Measurements from ENCODE around the gene FUCA1. TPM values are rescaled to one million over a fixed set of nuclear protein-coding genes. Genes with fewer than 3 reads are reported as not detected.
A peak's percentile ranks its signal among the peaks of the same experiment; 100 is the strongest.
"Not testable (repeated sequence)": the region's sequence is repeated elsewhere in the genome, so short reads cannot be mapped to it uniquely, and the experiment has no call there.

The FUCA1 gene
- 3.7 and 4.1 TPM in 2 replicates for polyA plus RNA-seq (2014; cell fraction: cytosol; rRNA removed)
- polyA plus RNA-seq (2014; cell fraction: nucleus; rRNA removed) = 1.8 and 2.4 TPM in 2 replicates

- DNase-seq (ENCODE audit: low spot score) = peak; percentile 87
These were observed at the start of gene FUCA1 for GRCh38 chr1:23867895-23868556. Gene FUCA1 (minus strand): TSS chr1:23868290. CDS start chr1:23868286, 4 bp downstream.

DNA sequence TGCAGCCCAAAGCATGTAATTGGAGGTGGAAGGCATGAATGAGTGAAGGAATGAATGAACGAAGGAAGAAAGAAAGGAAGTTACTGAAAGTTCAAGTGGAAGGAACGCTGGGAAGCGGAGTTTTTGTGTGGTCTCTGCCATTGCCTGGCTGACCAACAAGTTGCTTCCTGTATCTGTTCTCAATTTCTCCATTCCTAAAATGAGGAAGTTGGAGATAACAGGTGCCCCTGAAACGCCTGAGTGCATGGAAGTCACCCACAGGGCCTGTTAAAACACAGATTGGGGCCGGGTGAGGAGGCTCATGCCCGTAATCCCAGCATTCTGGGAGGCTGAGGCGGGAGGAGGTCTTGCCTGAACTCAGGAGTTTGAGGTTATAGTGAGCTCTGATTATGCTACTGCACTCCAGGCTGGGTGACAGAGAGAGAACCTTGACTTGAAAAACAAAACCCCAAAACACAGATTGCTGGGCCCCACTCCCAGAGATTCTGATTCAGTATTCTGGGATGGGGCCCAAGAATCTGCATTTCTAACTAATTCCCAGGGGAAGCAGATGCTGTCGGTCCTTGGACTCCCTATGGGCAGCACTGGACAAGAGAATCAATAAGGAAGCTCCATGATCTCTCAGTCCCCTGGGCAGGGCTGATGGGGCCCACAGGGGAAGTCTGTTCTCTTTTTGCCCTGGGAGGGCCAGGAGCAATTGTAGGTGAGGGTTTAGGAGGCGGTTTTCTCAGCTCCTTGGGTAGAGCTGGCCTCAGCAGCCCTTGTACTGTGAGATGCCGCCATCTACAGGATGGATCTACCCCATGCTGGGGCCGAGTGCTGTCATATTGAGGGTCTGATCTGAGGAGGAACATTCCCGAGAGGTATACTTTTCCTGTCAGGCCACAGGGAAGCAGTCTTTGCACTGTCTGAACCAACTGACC lies 48.4 kb upstream of the FUCA1 start:
- DNase-seq (ENCODE audit: low spot score) = peak; percentile 74

- no peak for DNase-seq (ENCODE audit: low spot score)
These were observed 47.4 kb upstream of the FUCA1 start for GRCh38 chr1:23915466-23915865.

- DNase-seq (ENCODE audit: low spot score) = no peak
These were observed 46.8 kb upstream of the FUCA1 start for GRCh38 chr1:23914921-23915320.

- DNase-seq (ENCODE audit: low spot score) = no peak
These were observed 45.3 kb upstream of the FUCA1 start, which contains the start of gene CNR2 for GRCh38 chr1:23913212-23913880. Gene CNR2 (minus strand): TSS chr1:23913362. CDS start chr1:23875617, 37,745 bp downstream.

DNA sequence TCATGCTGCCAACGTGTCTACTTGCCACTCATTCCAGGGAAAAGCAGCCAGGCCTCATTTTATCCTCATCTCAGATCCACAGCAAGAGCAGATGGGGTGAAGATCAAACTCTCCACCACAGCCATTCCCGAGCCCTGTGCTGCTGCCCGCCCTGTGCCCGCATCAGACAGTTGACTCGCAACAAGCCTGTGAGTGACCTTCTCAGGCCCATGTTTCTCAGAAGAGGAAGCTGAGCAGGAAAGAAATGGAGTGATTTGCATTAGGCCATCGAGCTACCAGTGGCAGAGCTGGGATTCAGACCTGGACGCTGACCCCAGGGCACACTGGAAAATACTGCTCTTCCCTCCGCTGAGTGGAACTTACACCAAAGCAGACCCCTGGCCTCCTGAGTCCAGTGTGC lies 43.8 kb upstream of the FUCA1 start:
- DNase-seq (ENCODE audit: low spot score) = no peak

GRCh38 chr1:23910553-23911246 lies 42.6 kb upstream of the FUCA1 start:
- no peak for DNase-seq (ENCODE audit: low spot score)

DNA sequence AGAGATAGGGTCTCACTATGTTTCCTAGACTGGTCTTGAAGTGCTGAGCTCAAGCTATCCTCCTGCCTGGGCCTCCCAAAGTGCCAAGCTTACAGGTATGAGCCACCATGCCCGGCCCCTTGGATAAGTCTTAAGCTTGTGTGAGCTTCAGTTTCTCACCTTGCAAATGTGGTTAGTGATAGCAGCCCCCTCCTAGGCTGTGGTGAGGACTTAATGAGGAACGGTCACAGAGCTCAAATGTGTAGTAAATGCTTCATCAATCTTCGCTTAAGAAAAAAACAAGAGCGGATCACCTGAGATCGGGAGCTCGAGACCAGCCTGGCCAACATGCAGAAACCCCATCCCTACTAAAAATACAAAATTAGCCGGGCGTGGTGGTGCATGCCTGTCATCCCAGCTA lies 42.1 kb upstream of the FUCA1 start:
- no peak for DNase-seq (ENCODE audit: low spot score)

GRCh38 chr1:23909412-23909811 lies 41.3 kb upstream of the FUCA1 start:
- DNase-seq (ENCODE audit: low spot score) = no peak

DNA sequence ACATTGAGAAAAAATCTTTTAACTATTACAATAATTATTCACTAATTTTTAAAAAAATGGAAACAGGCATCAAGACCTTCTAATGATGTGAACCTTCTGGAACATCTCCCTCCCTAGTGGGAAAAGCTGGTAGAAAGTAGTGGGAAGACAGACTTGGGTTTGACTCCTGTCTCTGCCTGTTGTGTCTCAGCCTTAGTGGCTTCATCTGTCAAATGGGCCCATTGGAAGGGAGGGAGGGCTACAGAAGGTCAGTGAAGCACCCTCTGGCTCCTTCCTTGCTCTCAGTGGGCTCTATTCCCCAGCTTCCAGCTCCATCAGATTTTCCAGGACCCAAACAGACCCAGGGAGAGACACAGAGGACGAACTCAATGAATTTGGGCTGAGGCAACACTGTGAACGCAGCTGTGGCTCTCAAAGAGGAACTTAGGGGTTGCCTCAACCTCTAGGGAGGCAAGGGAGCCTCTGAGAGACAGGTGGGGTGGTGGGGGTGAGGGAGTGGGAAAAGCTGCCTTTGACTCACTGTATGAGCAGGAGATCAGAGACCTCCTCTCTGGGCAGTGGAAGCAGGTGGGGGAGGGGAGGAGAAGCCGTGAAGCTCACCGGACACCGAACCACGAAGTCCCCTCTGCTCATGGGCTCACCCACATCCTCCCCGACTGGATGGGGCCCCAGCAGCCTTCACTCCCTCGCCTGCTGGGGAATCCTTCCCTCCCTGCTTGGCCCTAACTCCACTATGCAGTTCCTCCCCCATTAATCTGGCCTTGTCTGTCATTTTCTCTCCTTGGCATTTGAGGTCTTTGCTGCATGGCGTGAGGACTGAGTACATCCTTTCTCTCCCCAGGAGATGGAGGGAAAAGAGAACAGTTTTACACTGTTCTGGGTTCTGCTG lies 40.6 kb upstream of the FUCA1 start:
- DNase-seq (ENCODE audit: low spot score) = no peak

GRCh38 chr1:23906731-23907130 lies 38.6 kb upstream of the FUCA1 start:
- DNase-seq (ENCODE audit: low spot score) = no peak

DNA sequence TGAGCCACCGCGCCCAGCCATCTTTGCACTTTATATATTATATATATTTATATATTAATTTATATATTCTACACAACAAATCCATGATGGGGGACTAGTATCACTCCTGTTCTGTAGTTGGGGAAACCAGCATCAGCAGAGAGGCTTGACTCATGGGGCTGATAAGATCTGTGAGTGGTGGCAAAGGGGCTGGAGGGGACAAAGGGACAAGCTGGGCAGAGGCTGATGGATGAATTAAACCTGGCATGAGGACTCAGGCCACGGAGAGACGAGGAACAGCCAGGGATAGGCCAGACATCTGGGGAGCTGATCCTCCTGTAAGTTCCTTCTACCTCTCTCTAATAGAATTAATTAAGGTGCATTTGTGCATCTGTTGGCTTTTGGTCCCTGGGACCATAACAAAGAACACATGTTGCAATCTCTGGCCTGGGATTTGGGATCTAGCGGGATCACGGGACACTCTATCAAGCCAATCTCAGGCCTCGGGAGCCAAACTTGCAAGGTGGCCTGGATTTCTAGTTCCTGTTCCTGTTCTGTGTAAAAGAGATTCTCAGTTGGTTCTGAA lies 37.5 kb upstream of the FUCA1 start:
- peak; percentile 24 for DNase-seq (ENCODE audit: low spot score)

GRCh38 chr1:23904748-23905357 lies 36.8 kb upstream of the FUCA1 start:
- DNase-seq (ENCODE audit: low spot score) = no peak

DNA sequence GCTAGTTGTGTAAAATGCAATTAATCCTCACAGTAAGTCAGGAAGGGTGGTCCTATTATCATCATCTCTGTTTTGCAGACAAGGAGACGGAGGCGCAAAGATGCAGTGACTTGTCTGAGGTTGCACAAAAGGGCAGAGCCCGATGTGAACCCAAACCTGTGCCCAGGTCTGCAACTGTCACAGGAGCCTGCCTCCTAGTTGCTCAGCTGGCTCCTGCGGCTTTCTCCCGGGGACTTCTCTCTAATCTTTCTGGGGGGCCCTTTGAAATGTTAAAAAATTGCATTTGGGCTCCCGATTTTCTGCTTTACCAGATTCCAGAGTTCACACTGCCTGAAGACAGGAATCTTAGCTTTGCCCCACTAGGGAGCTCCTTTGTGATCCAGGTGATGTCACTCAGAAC lies 35.7 kb upstream of the FUCA1 start:
- no peak for DNase-seq (ENCODE audit: low spot score)

- DNase-seq (ENCODE audit: low spot score) = no peak
These were observed 34.5 kb upstream of the FUCA1 start for GRCh38 chr1:23902321-23903278.

GRCh38 chr1:23900017-23900416 lies 31.9 kb upstream of the FUCA1 start:
- not testable (repeated sequence) for DNase-seq (ENCODE audit: low spot score)

- no peak for DNase-seq (ENCODE audit: low spot score)
These were observed 31.0 kb upstream of the FUCA1 start for GRCh38 chr1:23899070-23899469.

DNA sequence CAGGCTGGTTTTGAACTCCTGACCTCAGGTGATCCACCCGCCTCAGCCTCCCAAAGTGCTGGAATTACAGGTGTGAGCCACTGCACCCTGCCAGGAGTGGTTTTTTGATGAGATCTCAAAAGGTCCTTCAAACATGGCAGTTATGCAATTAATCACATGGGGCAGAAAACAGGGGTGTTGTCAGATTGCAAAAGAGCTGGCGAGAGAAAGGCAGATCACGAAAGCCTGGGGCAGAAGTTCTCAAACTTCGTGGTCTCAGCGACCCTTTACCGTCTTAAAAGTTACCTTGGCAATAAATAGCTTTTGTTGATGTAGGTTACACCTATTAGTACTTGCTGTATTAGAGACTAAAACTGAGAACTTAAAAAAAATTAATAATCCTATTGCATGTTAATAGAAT lies 29.0 kb upstream of the FUCA1 start:
- no peak for DNase-seq (ENCODE audit: low spot score)
